Breast epithelium (tissue), 4 donors: ENCODE data around the gene TCF23. TPM values are rescaled to one million over a fixed set of nuclear protein-coding genes. Genes with fewer than 3 reads are reported as not detected.
A peak's percentile ranks its signal among the peaks of the same experiment; 100 is the strongest.
"Not testable (repeated sequence)": the region's sequence is repeated elsewhere in the genome, so short reads cannot be mapped to it uniquely, and the experiment has no call there.

Experiments used
- DNase-seq, 2 donors: peaks; one replicate each; pipeline ENCODE4 v3.0.0-alpha.2; 2019; ENCODE audit warnings: low spot score in 2 of 2
- H3K27ac ChIP-seq, 2 donors: fragments of 200-600 bp; sonication (generic) in 1 of 2; one replicate each; pipeline ENCODE4 v1.5.1; 2016 to 2019; ENCODE audit warnings: mild to moderate bottlenecking in 1 of 2
- H3K27me3 ChIP-seq, 2 donors: fragments of 200-600 bp; sonication (generic) in 1 of 2; one replicate each; pipeline versions ENCODE4 v1.5.1 to v1.6.0; 2017 to 2019; ENCODE audit warnings: control low read depth in 1 of 2, mild to moderate bottlenecking in 1 of 2
- H3K36me3 ChIP-seq: fragments of 200-600 bp; one replicate; pipeline ENCODE4 v1.5.1; 2019
- H3K4me1 ChIP-seq, 2 donors: fragments of 200-600 bp; sonication (generic); one replicate each; pipeline ENCODE4 v1.5.1; 2016 to 2019; ENCODE audit warnings: control low read depth in 1 of 2
- H3K4me3 ChIP-seq, 3 donors: fragments of 200-600 bp; sonication (generic); 1 replicate in 2 of 3; 2 replicates in 1 of 3; pipeline ENCODE4 v1.5.1; 2016 to 2019; ENCODE audit warnings: mild to moderate bottlenecking in 3 of 3, moderate library complexity in 2 of 3
- H3K9me3 ChIP-seq, 2 donors: fragments of 200-600 bp; sonication (generic) in 1 of 2; one replicate each; pipeline ENCODE4 v1.5.1; 2016 to 2019; ENCODE audit warnings: control low read depth in 1 of 2
- POLR2A ChIP-seq: fragments of 450-650 bp; IDR thresholded peaks from one replicate; pipeline ENCODE4 v1.6.1; 2016; ENCODE audit warnings: antibody characterized with exemption, mild to moderate bottlenecking, moderate library complexity
- POLR2AphosphoS5 ChIP-seq, 3 donors: sonication (generic); formaldehyde crosslinking; IDR thresholded peaks; one replicate each; pipeline ENCODE4 v1.6.1; 2017; ENCODE audit warnings: antibody characterized with exemption in 3 of 3
- intact Hi-C: fragments of 100-400 bp; cut with DNase I; formaldehyde crosslinking; loops from one replicate; pipeline ENCODE4 v1.15.1; 2023; ENCODE audit warnings: low total_unique reads
- total RNA-seq, 3 donors: library from RNA; depleted of rRNA; stranded (reverse); fragments of >200 nt; gene quantifications; one replicate each; pipeline ENCODE4 v1.1.0, GENCODE V29; 2016
- TF ChIP-seq, protein P1 (sequence below), 3 donors: fragments of 450-650 bp; IDR thresholded peaks; one replicate each; pipeline ENCODE4 v1.5.1; 2016 to 2017; ENCODE audit warnings: antibody characterized with exemption in 3 of 3, mild to moderate bottlenecking in 3 of 3, moderate library complexity in 3 of 3

The TCF23 gene
- total RNA-seq, 3 donors from 2014 or later, result not detected

DNA sequence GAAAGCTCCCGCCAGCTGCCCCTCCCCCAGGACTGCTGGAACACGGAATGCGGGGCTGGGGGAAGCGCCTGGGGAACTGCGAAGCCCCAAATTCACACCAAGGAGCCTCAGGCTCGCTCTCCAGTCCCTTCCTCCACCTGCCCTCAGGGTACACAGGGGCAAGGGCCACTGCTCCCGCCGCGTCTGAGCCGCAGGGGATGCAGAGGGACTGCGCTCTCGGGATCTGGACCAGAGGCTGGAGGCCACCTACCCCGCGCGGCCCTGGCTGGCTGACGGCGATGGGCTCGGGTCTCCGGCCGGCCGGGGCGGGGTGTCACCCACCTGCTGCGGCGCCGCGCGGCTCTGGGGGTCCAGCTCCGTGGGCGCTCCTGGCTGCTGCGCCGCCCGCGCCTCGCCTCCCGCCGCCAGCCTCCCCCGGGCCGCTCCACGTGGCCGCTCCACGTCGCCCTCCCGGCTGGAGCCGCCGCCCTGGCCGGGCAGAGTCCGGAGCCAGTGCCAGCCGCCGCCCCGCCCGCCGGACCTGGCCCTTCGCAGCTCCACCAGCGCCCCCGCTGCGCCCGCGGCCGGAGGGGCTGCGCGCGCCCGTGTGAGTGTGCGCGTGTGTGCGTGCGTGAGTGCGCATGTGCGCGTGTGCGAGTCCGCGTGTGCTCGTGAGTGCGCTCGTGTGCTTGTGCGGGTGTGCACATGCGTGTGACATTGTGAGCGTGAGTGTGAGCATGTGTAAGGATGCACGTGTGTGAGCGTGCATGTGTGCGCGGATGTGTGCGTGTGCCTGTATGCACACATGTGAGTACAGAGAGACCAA lies 30.1 kb upstream of the TCF23 start, which contains the start of gene CGREF1:
Gene CGREF1, minus strand, starts transcription at position 604 of the 805 bp plus-strand sequence. CDS start 14,762 bp downstream, outside the sequence.
- TF ChIP-seq POLR2A (no peak), POLR2AphosphoS5 (IDR thresholded peaks at IDR 0.05) (no peak)
- TF ChIP-seq, protein P1, sequence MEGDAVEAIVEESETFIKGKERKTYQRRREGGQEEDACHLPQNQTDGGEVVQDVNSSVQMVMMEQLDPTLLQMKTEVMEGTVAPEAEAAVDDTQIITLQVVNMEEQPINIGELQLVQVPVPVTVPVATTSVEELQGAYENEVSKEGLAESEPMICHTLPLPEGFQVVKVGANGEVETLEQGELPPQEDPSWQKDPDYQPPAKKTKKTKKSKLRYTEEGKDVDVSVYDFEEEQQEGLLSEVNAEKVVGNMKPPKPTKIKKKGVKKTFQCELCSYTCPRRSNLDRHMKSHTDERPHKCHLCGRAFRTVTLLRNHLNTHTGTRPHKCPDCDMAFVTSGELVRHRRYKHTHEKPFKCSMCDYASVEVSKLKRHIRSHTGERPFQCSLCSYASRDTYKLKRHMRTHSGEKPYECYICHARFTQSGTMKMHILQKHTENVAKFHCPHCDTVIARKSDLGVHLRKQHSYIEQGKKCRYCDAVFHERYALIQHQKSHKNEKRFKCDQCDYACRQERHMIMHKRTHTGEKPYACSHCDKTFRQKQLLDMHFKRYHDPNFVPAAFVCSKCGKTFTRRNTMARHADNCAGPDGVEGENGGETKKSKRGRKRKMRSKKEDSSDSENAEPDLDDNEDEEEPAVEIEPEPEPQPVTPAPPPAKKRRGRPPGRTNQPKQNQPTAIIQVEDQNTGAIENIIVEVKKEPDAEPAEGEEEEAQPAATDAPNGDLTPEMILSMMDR (IDR thresholded peaks at IDR 0.05), result no peak
- Histone ChIP-seq H3K27me3 (peaks cover 0 to 11% of the 10 kb centered on the region in 2 donors), H3K4me3 (peak within 1 kb of the TSS; percentile 38 to 76 (median 56)), H3K4me1 (peaks cover 0 to 8% of the 10 kb centered on the region in 2 donors), H3K9me3 (no peaks in the 10 kb centered on the region), H3K27ac (no peak within 1 kb of the TSS), H3K36me3 (no peaks in the 10 kb centered on the region)
- DNase-seq, result no peak
- intact Hi-C loops, result no loop called here

DNA sequence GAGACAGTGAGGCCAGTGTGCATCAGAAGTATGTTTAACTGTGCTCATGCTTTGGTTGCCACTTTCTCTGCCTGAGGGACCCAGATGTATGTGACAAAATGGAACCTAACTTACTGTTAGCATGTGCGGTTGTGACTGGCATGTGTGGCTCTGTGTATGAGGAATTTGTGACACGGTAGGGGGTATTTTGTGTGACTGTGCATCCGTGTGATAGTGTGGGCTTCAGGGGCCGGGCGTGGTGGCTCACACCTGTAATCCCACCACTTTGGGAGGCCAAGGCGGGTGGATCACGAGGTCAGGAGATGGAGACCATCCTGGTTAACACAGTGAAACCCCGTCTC lies 29.5 kb upstream of the TCF23 start:
- Histone ChIP-seq H3K4me3 (peak overlapping the region; percentile 38 to 76 (median 56)), H3K27me3 (peaks cover 0 to 11% of the 10 kb centered on the region in 2 donors)
- H3K36me3 ChIP-seq, H3K9me3 ChIP-seq, DNase-seq, H3K4me1 ChIP-seq, H3K27ac ChIP-seq, intact Hi-C loops: not testable (repeated sequence)

DNA sequence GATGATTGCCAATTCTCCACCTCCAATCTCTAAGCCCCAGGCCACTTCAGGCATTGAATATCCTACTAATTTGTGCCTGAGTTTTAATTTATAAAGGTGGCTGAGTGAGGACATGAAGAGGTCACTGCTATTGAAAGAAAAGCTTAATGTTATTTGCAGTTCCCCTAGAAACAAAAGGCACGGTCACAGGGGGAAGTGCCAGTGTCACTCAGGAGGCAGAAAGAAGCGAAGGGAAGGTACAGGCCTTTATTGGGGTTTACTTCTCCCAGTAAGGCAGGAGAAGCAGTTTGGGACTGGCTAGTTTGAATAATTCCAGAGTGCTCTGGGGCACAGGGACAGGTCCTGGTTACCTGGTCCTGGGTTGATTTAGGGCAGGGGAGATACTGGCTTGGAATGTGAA lies 26.9 kb upstream of the TCF23 start:
- TF ChIP-seq POLR2AphosphoS5 (IDR thresholded peaks at IDR 0.05) (no peak), POLR2A (no peak)
- TF ChIP-seq, protein P1 (IDR thresholded peaks at IDR 0.05), result no peak
- intact Hi-C loops, result no loop called here
- no peaks in the 10 kb centered on the region for H3K9me3 ChIP-seq
- H3K4me3 ChIP-seq, result no peak overlapping the region
- no peaks in the 10 kb centered on the region for H3K36me3 ChIP-seq
- no peak for DNase-seq
- peaks cover 0 to 8% of the 10 kb centered on the region in 2 donors for H3K4me1 ChIP-seq
- no peak overlapping the region for H3K27ac ChIP-seq
- peaks cover 0 to 11% of the 10 kb centered on the region in 2 donors for H3K27me3 ChIP-seq

DNA sequence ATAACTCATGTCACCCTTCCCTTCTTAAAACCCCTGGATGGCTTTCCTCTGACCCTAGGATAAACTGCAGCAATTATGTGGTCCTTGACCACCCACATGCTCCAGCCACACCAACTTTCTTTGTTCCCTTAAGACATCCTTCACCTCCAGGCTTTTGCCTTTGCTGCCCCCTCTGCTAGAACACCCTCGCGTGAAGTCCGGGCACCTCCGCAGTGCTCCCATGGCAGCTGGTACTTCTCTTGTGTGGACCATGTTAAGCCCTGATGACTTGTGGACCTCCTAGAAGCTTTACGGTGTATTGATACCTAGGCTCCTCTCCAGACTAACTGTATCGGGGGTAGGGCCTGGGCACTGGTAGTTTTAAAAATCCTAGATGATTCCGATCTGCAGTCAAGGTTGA lies 26.0 kb upstream of the TCF23 start:
- no peaks in the 10 kb centered on the region for H3K36me3 ChIP-seq
- peaks cover 0 to 11% of the 10 kb centered on the region in 2 donors for H3K27me3 ChIP-seq
- H3K4me1 ChIP-seq, result peaks cover 0 to 8% of the 10 kb centered on the region in 2 donors
- intact Hi-C loops, result no loop called here
- H3K9me3 ChIP-seq, result no peaks in the 10 kb centered on the region
- DNase-seq, result no peak
- peak overlapping the region in 1 of 2 donors; percentile 29 for H3K27ac ChIP-seq
- TF ChIP-seq, protein P1 (IDR thresholded peaks at IDR 0.05), result no peak
- no peak for TF ChIP-seq POLR2A
- no peak for TF ChIP-seq POLR2AphosphoS5 (IDR thresholded peaks at IDR 0.05)
- H3K4me3 ChIP-seq, result peak overlapping the region in 2 of 3 donors; percentile 57 to 69

DNA sequence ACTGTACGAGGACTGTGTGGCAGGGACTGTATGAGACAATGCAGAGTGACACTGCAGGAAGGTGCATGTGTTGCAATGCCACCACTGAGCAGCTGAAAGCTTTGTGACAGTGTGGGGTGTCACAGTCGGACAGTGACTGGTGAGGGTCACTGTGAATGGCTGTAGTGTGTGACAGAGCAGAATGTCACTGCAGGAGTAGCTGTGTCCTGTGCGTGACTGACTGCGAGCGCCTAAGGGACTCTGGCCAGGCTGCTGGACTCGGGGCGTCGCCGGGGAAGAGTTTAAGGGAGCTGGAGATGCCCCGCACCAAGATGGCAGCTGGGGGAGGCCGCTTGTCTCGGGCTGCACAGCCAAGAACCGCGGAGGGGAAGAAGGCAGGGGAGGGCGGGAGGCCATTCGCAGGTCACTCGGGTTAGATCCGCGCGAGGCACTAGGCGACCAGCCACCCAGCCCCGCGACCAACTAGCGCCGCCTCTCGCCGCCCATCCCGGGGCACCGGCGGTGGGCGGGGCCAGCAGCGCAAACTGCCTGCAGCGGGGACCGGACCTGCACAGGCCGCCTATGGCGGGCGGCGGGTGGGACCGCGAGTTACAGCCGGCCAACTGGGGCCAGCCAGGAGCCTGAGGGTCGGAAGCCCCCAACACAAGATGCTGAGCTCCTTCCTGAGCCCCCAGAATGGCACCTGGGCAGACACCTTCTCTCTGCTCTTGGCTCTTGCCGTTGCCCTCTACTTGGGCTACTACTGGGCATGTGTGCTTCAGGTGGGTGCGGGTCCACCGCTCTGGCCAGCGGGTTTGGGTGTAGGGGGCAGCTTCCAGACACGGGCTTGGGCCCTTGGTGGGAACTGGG lies 25.3 kb upstream of the TCF23 start, which contains the start of gene ABHD1:
Gene ABHD1, plus strand, starts transcription at position 514 of the 849 bp plus-strand sequence. Its CDS starts 134 bp downstream, at position 648.
- Histone ChIP-seq H3K27ac (peak within 1 kb of the TSS; percentile 6 to 29), H3K4me3 (peak within 1 kb of the TSS; percentile 57 to 69 (median 67)), H3K4me1 (peaks cover 0 to 5% of the 10 kb centered on the region in 2 donors), H3K9me3 (no peaks in the 10 kb centered on the region), H3K36me3 (no peaks in the 10 kb centered on the region), H3K27me3 (peaks cover 0 to 5% of the 10 kb centered on the region in 2 donors)
- intact Hi-C loops, result no loop called here
- TF ChIP-seq POLR2AphosphoS5 (IDR thresholded peaks at IDR 0.05), result no peak
- TF ChIP-seq POLR2A, result no peak
- TF ChIP-seq, protein P1 (IDR thresholded peaks at IDR 0.05), result no peak
- no peak for DNase-seq
